Measurements from ENCODE around the gene CHMP4B.

The CHMP4B gene

GRCh38 chr20:33843050-33843449 lies 31.9 kb downstream of the CHMP4B start:
- no peak for DNase-seq (ENCODE audit: low read depth)
- H3K4me3 ChIP-seq (ENCODE audit: low read depth, low read length) = no peak overlapping the region
- in situ Hi-C loops (cut with HindIII; ENCODE audit: low sequenced_read_pairs) = no loop called here
- TF ChIP-seq CTCF (IDR thresholded peaks at IDR 0.05; ENCODE audit: low read depth, low read length, missing control alignments) = no peak

GRCh38 chr20:33843854-33844253 lies 32.7 kb downstream of the CHMP4B start:
- DNase-seq (ENCODE audit: low read depth) = no peak
- no peak for TF ChIP-seq CTCF (IDR thresholded peaks at IDR 0.05; ENCODE audit: low read depth, low read length, missing control alignments)
- in situ Hi-C loops (cut with HindIII; ENCODE audit: low sequenced_read_pairs) = no loop called here
- H3K4me3 ChIP-seq (ENCODE audit: low read depth, low read length) = no peak overlapping the region

- DNase-seq (ENCODE audit: low read depth) = peak; percentile 24
- H3K4me3 ChIP-seq (ENCODE audit: low read depth, low read length) = no peak overlapping the region
- no peak for TF ChIP-seq CTCF (IDR thresholded peaks at IDR 0.05; ENCODE audit: low read depth, low read length, missing control alignments)
- in situ Hi-C loops (cut with HindIII; ENCODE audit: low sequenced_read_pairs) = no loop called here
Measured at GRCh38 chr20:33846291-33846935, 35.3 kb downstream of the CHMP4B start.

- in situ Hi-C loops (cut with HindIII; ENCODE audit: low sequenced_read_pairs) = no loop called here
- H3K4me3 ChIP-seq (ENCODE audit: low read depth, low read length) = no peak overlapping the region
- TF ChIP-seq CTCF (IDR thresholded peaks at IDR 0.05; ENCODE audit: low read depth, low read length, missing control alignments) = no peak
- DNase-seq (ENCODE audit: low read depth) = no peak
Measured at GRCh38 chr20:33847006-33847405, 35.9 kb downstream of the CHMP4B start.

DNA sequence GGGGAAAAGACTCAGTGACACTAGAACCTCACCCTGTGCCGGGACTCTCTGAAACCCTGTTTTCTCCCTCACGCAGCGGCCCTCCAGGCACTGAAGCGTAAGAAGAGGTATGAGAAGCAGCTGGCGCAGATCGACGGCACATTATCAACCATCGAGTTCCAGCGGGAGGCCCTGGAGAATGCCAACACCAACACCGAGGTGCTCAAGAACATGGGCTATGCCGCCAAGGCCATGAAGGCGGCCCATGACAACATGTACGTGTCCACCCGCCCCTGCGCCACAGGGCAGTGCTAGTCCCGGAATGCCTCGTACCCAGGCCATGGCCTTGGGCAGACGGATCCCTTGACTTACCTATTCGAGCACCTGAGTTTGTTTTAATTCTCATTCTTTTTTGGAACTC lies 37.2 kb downstream of the CHMP4B start:
- TF ChIP-seq CTCF (IDR thresholded peaks at IDR 0.05; ENCODE audit: low read depth, low read length, missing control alignments) = no peak
- DNase-seq (ENCODE audit: low read depth) = no peak
- in situ Hi-C loops (cut with HindIII; ENCODE audit: low sequenced_read_pairs) = no loop called here

GRCh38 chr20:33850159-33850558 lies 39.0 kb downstream of the CHMP4B start:
- in situ Hi-C loops (cut with HindIII; ENCODE audit: low sequenced_read_pairs) = no loop called here
- no peak for DNase-seq (ENCODE audit: low read depth)
- no peak for TF ChIP-seq CTCF (IDR thresholded peaks at IDR 0.05; ENCODE audit: low read depth, low read length, missing control alignments)
- no peak overlapping the region for H3K4me3 ChIP-seq (ENCODE audit: low read depth, low read length)

More for the DNA sequence above, 37.2 kb downstream of the CHMP4B start:
- H3K4me3 ChIP-seq (ENCODE audit: low read depth, low read length) = no peak overlapping the region

Data from astrocyte of the cerebellum (primary cell).